ENCODE results near the gene RAD51B. TPM values are rescaled to one million over a fixed set of nuclear protein-coding genes. Genes with fewer than 3 reads are reported as not detected.

RAD51B gene
- total RNA-seq, 1 experiment from 2014 or later, result 8.5 TPM

DNA sequence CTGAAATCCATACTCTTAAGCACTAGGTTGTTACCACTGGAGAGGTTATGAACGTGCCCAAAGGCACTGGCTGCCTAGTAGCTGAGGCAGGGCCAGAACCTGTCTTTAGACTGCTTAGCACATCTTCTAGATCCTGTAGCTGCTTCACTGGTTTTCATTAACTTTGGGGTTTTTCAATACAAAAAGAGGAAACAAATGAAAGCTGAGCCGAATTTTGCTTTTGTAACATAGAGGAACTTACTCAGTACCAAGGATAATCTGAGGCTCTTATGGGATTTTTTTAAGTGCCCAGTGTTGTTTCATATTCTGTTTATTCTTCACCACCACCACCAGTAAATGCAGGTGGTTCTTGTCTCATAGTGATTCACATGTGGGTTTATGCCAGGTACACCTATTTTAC is 396.1 kb downstream of the RAD51B start:
- Histone ChIP-seq H3K9me3 (ENCODE audit: control insufficient read depth, insufficient read depth, low read depth, low read length) (no peaks in the 10 kb centered on the region), H3K27ac (ENCODE audit: low read length) (peak overlapping the region; percentile 61; the same call in 1 of the 2 replicates), H3K36me3 (ENCODE audit: control insufficient read depth, insufficient read depth, low read length) (no peaks in the 10 kb centered on the region), H3K27me3 (ENCODE audit: control insufficient read depth, insufficient read depth, low read length) (no peaks in the 10 kb centered on the region), H3K4me3 (ENCODE audit: low read depth in 2 of 2, low read length in 2 of 2) (no peak overlapping the region), H3K4me1 (ENCODE audit: control insufficient read depth, insufficient read depth, low read length) (no peaks in the 10 kb centered on the region; the same call in none of the 2 replicates)
- in situ Hi-C loops (cut with HindIII; ENCODE audit: low pct_unique_long_range_greater_than_20kb, low sequenced_read_pairs) (no loop called here), intact Hi-C loops (cut with micrococcal nuclease; ENCODE audit: unreplicated experiment) (no loop called here)
- BruUV-seq (replicated peaks), result no TSS peak
- TF ChIP-seq, protein P1, sequence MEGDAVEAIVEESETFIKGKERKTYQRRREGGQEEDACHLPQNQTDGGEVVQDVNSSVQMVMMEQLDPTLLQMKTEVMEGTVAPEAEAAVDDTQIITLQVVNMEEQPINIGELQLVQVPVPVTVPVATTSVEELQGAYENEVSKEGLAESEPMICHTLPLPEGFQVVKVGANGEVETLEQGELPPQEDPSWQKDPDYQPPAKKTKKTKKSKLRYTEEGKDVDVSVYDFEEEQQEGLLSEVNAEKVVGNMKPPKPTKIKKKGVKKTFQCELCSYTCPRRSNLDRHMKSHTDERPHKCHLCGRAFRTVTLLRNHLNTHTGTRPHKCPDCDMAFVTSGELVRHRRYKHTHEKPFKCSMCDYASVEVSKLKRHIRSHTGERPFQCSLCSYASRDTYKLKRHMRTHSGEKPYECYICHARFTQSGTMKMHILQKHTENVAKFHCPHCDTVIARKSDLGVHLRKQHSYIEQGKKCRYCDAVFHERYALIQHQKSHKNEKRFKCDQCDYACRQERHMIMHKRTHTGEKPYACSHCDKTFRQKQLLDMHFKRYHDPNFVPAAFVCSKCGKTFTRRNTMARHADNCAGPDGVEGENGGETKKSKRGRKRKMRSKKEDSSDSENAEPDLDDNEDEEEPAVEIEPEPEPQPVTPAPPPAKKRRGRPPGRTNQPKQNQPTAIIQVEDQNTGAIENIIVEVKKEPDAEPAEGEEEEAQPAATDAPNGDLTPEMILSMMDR (IDR thresholded peaks at IDR 0.05), result no peak
- TF ChIP-seq SIN3A (IDR thresholded peaks at IDR 0.05; ENCODE audit: borderline replicate concordance, insufficient read depth, low read depth, low read length), result no peak
- TF ChIP-seq POLR2AphosphoS5 (IDR thresholded peaks at IDR 0.05; ENCODE audit: low read depth, low read length), result no peak
- TF ChIP-seq TCF7L2 (IDR thresholded peaks at IDR 0.05; ENCODE audit: low read depth, low read length), result no peak
- TF ChIP-seq, protein P2, sequence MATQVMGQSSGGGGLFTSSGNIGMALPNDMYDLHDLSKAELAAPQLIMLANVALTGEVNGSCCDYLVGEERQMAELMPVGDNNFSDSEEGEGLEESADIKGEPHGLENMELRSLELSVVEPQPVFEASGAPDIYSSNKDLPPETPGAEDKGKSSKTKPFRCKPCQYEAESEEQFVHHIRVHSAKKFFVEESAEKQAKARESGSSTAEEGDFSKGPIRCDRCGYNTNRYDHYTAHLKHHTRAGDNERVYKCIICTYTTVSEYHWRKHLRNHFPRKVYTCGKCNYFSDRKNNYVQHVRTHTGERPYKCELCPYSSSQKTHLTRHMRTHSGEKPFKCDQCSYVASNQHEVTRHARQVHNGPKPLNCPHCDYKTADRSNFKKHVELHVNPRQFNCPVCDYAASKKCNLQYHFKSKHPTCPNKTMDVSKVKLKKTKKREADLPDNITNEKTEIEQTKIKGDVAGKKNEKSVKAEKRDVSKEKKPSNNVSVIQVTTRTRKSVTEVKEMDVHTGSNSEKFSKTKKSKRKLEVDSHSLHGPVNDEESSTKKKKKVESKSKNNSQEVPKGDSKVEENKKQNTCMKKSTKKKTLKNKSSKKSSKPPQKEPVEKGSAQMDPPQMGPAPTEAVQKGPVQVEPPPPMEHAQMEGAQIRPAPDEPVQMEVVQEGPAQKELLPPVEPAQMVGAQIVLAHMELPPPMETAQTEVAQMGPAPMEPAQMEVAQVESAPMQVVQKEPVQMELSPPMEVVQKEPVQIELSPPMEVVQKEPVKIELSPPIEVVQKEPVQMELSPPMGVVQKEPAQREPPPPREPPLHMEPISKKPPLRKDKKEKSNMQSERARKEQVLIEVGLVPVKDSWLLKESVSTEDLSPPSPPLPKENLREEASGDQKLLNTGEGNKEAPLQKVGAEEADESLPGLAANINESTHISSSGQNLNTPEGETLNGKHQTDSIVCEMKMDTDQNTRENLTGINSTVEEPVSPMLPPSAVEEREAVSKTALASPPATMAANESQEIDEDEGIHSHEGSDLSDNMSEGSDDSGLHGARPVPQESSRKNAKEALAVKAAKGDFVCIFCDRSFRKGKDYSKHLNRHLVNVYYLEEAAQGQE (IDR thresholded peaks at IDR 0.05; ENCODE audit: insufficient read depth in 1 of 2, low read depth in 2 of 2, low read length in 1 of 2), result no peak
- POLR2A ChIA-PET, result no interaction called here
- ATAC-seq (no peak), DNase-seq (ENCODE audit: low read depth, low spot score) (no peak)
- CTCF ChIA-PET, result no interaction called here

DNA sequence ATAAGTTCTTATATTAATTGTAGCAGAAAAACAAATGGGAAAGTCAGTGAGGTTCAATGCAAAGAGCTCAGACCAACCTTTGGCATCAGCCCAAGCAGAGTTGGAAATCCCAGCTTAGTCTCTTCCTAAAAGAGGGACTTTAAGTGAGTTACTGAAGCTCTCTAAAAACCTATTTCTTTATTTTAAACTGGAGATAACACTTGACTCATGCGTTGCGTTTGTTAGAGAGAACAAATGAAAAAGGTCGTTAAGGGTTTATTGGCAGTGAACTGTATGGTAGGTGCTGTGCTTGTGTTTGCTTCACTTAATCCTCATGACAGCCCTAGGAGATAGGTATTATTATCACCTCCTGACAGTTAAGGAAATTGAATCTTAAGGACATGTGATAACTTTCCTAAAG is 396.5 kb downstream of the RAD51B start:
- intact Hi-C loops (cut with micrococcal nuclease; ENCODE audit: unreplicated experiment), result no loop called here
- ChIA-PET CTCF (no interaction called here), POLR2A (no interaction called here)
- ATAC-seq, result no peak
- no peaks in the 10 kb centered on the region for H3K27me3 ChIP-seq (ENCODE audit: control insufficient read depth, insufficient read depth, low read length)
- no peaks in the 10 kb centered on the region for H3K9me3 ChIP-seq (ENCODE audit: control insufficient read depth, insufficient read depth, low read depth, low read length)
- BruUV-seq (replicated peaks), result no TSS peak
- in situ Hi-C loops (cut with HindIII; ENCODE audit: low pct_unique_long_range_greater_than_20kb, low sequenced_read_pairs), result no loop called here
- TF ChIP-seq, protein P2 (IDR thresholded peaks at IDR 0.05; ENCODE audit: insufficient read depth in 1 of 2, low read depth in 2 of 2, low read length in 1 of 2), result no peak
- no peak for TF ChIP-seq TCF7L2 (IDR thresholded peaks at IDR 0.05; ENCODE audit: low read depth, low read length)
- no peak for TF ChIP-seq SIN3A (IDR thresholded peaks at IDR 0.05; ENCODE audit: borderline replicate concordance, insufficient read depth, low read depth, low read length)
- no peaks in the 10 kb centered on the region; the same call in 1 of the 2 replicates for H3K4me1 ChIP-seq (ENCODE audit: control insufficient read depth, insufficient read depth, low read length)
- DNase-seq (ENCODE audit: low read depth, low spot score), result no peak
- peak overlapping the region; percentile 61; the same call in 1 of the 2 replicates for H3K27ac ChIP-seq (ENCODE audit: low read length)
- H3K4me3 ChIP-seq (ENCODE audit: low read depth in 2 of 2, low read length in 2 of 2), result no peak overlapping the region
- no peaks in the 10 kb centered on the region for H3K36me3 ChIP-seq (ENCODE audit: control insufficient read depth, insufficient read depth, low read length)
